ENCODE data around the gene TPRKB. TPM values are rescaled to one million over a fixed set of nuclear protein-coding genes. Genes with fewer than 3 reads are reported as not detected.
A peak's percentile ranks its signal among the peaks of the same experiment; 100 is the strongest.
"Not testable (repeated sequence)": the region's sequence is repeated elsewhere in the genome, so short reads cannot be mapped to it uniquely, and the experiment has no call there.

Gene TPRKB
- 100 to 1,000 TPM in 1 of 4 donors, 10 to 100 TPM in 3; 59.0 to 110 (median 69.4) TPM for polyA plus RNA-seq
- long read RNA-seq, donor 1 = 0 reads
- long read RNA-seq, donor 2, transcript TPRKB-201 (5 exons, 748 nt) = major isoform, 5 of 18 reads
- long read RNA-seq, donor 2, partial matches to known transcripts = 6 of 18 reads
- long read RNA-seq, donor 2, other reads (novel, unspliced or antisense) = 6 of 18 reads
- long read RNA-seq, donor 3, transcript TPRKB-201 (5 exons, 748 nt) = major isoform, 11 of 44 reads
- long read RNA-seq, donor 3, partial matches to known transcripts = 23 of 44 reads
- long read RNA-seq, donor 3, other reads (novel, unspliced or antisense) = 0 of 44 reads
- long read RNA-seq, donor 4, partial matches to known transcripts = 0 of 1 reads
- long read RNA-seq, donor 4, other reads (novel, unspliced or antisense) = 0 of 1 reads
- long read RNA-seq, donor 5, partial matches to known transcripts = 0 of 3 reads
- long read RNA-seq, donor 5, other reads (novel, unspliced or antisense) = 0 of 3 reads
- long read RNA-seq, donor 6, transcript TPRKB-201 (5 exons, 748 nt) = major isoform, 16 of 36 reads
- long read RNA-seq, donor 6, partial matches to known transcripts = 9 of 36 reads
- long read RNA-seq, donor 6, other reads (novel, unspliced or antisense) = 5 of 36 reads
- long read RNA-seq, donor 7 = 0 reads
- long read RNA-seq, donor 8, partial matches to known transcripts = 0 of 3 reads
- long read RNA-seq, donor 8, other reads (novel, unspliced or antisense) = 0 of 3 reads
- long read RNA-seq, donor 9, partial matches to known transcripts = 0 of 3 reads
- long read RNA-seq, donor 9, other reads (novel, unspliced or antisense) = 0 of 3 reads
- long read RNA-seq, donor 10, transcript TPRKB-201 (5 exons, 748 nt) = major isoform, 14 of 47 reads
- long read RNA-seq, donor 10, partial matches to known transcripts = 20 of 47 reads
- long read RNA-seq, donor 10, other reads (novel, unspliced or antisense) = 5 of 47 reads

DNA sequence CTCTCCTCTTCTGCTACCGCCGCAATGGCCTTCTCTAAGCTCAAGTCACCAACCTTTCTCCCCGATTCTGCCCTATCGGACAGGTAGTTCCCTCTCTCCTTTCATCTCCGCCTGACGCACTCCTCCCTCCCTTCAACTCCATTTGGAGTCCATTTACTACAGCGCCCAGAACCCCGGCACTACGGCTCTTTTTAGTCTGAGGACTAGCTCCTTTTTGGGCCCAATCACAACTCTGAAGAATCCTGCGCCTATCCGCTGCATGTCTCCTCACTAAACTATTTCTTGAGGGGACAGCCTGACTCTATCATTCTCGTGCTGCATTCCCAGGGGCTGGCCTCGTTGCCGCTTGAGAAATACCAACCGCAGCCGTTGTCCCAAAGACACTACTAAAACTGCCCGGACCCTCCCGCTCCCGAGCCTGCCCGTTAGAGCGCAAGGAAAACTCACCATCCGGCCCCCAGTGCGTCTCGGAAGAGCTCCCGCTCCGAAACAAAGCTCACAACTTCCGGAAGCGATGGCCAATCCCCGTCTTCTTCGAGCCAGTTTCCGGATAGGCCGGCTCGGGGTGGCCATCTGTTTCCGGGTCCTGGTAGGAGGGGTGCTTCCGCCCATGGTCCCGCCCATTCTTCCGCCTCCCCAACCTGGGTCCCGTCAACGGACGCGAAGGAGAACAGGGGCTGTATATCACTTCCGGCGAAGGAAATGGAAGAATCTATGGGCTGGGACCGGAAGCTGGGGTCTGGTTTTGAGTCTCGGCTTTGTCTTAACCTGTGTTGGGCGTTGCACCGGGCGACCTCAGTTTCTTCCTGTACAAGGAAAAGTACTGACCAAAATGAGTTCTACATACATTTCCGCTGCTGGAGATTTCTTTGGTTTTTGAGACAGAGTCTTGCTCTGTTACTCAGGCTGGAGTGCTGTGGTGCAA is at the start of gene TPRKB:
Gene TPRKB, minus strand, starts transcription at position 491 of the 925 bp plus-strand sequence. CDS start 2,776 bp downstream, outside the sequence.
- WGBS, 3 donors = 1 to 2% (median 1%) methylated on average over 49 of the region's 49 CpGs
- FAIRE-seq (no peak), DNase-seq (peak; percentile 98)
- Histone ChIP-seq H3K27me3 (ENCODE audit: control insufficient read depth in 3 of 3, insufficient read depth in 3 of 3, low read length in 3 of 3) (no peaks in the 10 kb centered on the region), H3K4me1 (ENCODE audit: control insufficient read depth in 3 of 3, insufficient read depth in 2 of 3, low read depth in 1 of 3, low read length in 2 of 3) (peaks cover 0 to 2% (median 0%) of the 10 kb centered on the region in 3 donors), H3K4me3 (ENCODE audit: low read depth in 1 of 3, low read length in 3 of 3) (peak within 1 kb of the TSS; percentile 58 to 81 (median 67)), H3K9me3 (ENCODE audit: control insufficient read depth in 2 of 2, insufficient read depth in 1 of 2, low read depth in 1 of 2, low read length in 1 of 2) (peaks cover 0 to 11% of the 10 kb centered on the region in 2 donors), H3K27ac (ENCODE audit: low read depth in 1 of 3, low read length in 2 of 3) (peak within 1 kb of the TSS; percentile 25 to 85 (median 61)), H3K36me3 (ENCODE audit: control insufficient read depth in 3 of 3, insufficient read depth in 2 of 3, low read depth in 1 of 3, low read length in 3 of 3) (peaks cover 3 to 16% (median 7%) of the 10 kb centered on the region in 3 donors)

DNA sequence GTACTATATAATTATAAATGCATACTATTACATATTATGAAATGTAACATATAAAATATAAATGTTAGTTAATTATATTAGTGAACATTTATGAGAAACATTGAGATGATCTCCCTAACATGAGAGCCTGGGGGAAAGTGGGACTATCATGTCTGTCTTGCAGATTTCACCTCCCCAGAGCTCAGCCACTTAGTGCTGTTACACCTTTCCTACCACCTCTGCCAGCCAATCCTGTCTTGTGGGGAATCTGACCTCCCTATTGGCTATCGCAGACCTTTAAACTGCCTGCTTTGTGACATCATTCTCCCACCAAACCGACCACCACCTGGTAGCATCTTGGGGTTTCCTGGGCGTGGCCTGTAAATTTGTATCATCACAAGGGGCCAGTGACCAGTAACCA is 46.7 kb upstream of the TPRKB start, which contains the start of gene C2orf78:
Gene C2orf78, plus strand, starts transcription at position 301 of the 400 bp plus-strand sequence. CDS start 127 bp downstream, outside the sequence.
- DNase-seq; FAIRE-seq; H3K27ac ChIP-seq (ENCODE audit: low read depth in 1 of 3, low read length in 2 of 3); H3K4me3 ChIP-seq (ENCODE audit: low read depth in 1 of 3, low read length in 3 of 3); H3K9me3 ChIP-seq (ENCODE audit: control insufficient read depth in 2 of 2, insufficient read depth in 1 of 2, low read depth in 1 of 2, low read length in 1 of 2); H3K27me3 ChIP-seq (ENCODE audit: control insufficient read depth in 3 of 3, insufficient read depth in 3 of 3, low read length in 3 of 3); H3K36me3 ChIP-seq (ENCODE audit: control insufficient read depth in 3 of 3, insufficient read depth in 2 of 3, low read depth in 1 of 3, low read length in 3 of 3); H3K4me1 ChIP-seq (ENCODE audit: control insufficient read depth in 3 of 3, insufficient read depth in 2 of 3, low read depth in 1 of 3, low read length in 2 of 3): not testable (repeated sequence)
- WGBS, 3 donors = 56 to 67% methylated on average over 2 to 3 of the region's 3 CpGs; no CpG with 5 or more reads in 1 of the 3 donors

DNA sequence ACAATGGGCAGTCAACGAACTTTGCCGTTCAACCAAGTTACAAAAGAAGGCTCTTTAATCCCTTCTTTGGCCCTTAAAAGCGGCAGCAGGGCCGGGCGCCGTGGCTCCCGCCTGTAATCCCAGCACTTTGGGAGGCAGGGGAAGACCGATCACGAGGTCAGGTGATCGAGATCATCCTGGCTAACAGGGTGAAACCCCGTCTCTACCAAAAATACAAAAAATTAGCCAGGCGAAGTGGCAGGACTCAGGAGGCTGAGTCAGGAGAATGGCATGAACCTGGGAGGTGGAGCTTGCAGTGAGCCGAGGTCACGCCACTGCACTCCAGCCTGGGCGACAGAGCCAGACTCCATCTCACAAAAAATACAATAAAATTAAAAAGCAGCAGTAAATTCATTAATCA is 46.3 kb upstream of the TPRKB start:
- H3K9me3 ChIP-seq (ENCODE audit: control insufficient read depth in 2 of 2, insufficient read depth in 1 of 2, low read depth in 1 of 2, low read length in 1 of 2); DNase-seq; H3K4me3 ChIP-seq (ENCODE audit: low read depth in 1 of 3, low read length in 3 of 3); FAIRE-seq; H3K27me3 ChIP-seq (ENCODE audit: control insufficient read depth in 3 of 3, insufficient read depth in 3 of 3, low read length in 3 of 3); H3K27ac ChIP-seq (ENCODE audit: low read depth in 1 of 3, low read length in 2 of 3); H3K4me1 ChIP-seq (ENCODE audit: control insufficient read depth in 3 of 3, insufficient read depth in 2 of 3, low read depth in 1 of 3, low read length in 2 of 3); H3K36me3 ChIP-seq (ENCODE audit: control insufficient read depth in 3 of 3, insufficient read depth in 2 of 3, low read depth in 1 of 3, low read length in 3 of 3): not testable (repeated sequence)
- 81 to 86% (median 83%) methylated on average over 15 of the region's 15 CpGs for WGBS, 3 donors

DNA sequence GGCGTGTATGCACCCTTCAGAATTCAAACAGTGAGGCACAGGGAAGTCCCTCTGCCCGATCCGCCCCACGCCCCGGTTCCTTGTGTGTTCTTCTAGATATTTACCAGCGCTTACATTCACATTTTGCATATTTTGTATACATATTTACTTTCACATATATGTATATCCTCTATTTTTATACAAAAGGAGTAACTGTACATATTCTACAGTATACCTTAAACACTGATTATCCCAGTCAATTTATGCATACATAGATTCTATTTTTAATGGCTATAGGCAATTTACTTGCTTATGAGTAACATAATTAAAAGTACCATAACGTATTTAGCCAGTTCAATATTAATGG is 43.1 kb upstream of the TPRKB start:
- no peak overlapping the region for H3K27ac ChIP-seq (ENCODE audit: low read depth in 1 of 3, low read length in 2 of 3)
- no peak for FAIRE-seq

DNA sequence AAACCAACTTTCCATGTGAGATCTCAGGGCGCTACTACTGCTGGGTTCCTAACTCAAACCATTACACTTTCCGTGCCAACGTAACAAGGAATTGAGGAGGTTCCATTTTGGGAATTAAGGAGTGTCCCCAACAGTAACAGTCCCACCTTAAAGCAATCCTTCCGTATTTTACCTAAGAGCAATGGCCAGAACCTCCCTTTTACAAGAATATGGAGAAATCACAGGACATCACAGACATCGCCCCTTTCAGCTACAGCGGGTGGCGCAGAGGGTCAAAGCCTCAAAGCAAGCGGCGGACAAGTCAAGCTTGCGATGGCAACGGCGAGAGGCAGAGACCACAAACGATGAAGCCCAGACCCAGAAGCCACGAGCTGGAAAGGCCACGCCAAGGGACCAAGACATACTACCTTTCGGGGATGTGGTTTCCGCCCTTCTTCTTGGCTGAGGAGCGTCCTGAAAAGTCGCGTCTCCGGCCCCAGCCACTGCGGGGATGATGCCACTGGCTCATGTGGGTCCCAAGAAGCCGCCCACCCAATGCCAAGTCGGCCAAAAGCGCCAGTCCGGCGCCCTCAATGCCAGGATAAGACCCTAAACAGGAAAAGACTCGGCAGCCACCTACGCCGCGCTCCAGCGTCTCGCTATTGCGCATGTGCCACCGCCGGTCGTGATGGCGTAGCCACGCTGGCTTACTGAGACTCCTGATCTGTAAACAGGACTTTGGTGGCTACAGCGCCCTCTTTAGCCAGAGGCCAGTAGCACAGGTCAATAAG is 42.5 kb upstream of the TPRKB start, which contains the start of gene DUSP11:
Gene DUSP11, minus strand, starts transcription at position 637 of the 770 bp plus-strand sequence. Its CDS starts 129 bp downstream, at position 508.
- DNase-seq (peak; percentile 97), FAIRE-seq (no peak)
- WGBS, 3 donors = 0% methylated on average over 40 of the region's 40 CpGs

More for the DNA sequence above, 43.1 kb upstream of the TPRKB start:
- Histone ChIP-seq H3K4me3 (ENCODE audit: low read depth in 1 of 3, low read length in 3 of 3) (peak overlapping the region in 1 of 3 donors; percentile 88), H3K36me3 (ENCODE audit: control insufficient read depth in 3 of 3, insufficient read depth in 2 of 3, low read depth in 1 of 3, low read length in 3 of 3) (peaks cover 0 to 10% (median 5%) of the 10 kb centered on the region in 3 donors), H3K27me3 (ENCODE audit: control insufficient read depth in 3 of 3, insufficient read depth in 3 of 3, low read length in 3 of 3) (peaks cover 0 to 3% (median 0%) of the 10 kb centered on the region in 3 donors), H3K9me3 (ENCODE audit: control insufficient read depth in 2 of 2, insufficient read depth in 1 of 2, low read depth in 1 of 2, low read length in 1 of 2) (no peaks in the 10 kb centered on the region), H3K4me1 (ENCODE audit: control insufficient read depth in 3 of 3, insufficient read depth in 2 of 3, low read depth in 1 of 3, low read length in 2 of 3) (peaks cover 0 to 7% (median 4%) of the 10 kb centered on the region in 3 donors)
- WGBS, 3 donors = 1 to 4% (median 4%) methylated on average over 7 of the region's 7 CpGs
- DNase-seq = no peak

DNA sequence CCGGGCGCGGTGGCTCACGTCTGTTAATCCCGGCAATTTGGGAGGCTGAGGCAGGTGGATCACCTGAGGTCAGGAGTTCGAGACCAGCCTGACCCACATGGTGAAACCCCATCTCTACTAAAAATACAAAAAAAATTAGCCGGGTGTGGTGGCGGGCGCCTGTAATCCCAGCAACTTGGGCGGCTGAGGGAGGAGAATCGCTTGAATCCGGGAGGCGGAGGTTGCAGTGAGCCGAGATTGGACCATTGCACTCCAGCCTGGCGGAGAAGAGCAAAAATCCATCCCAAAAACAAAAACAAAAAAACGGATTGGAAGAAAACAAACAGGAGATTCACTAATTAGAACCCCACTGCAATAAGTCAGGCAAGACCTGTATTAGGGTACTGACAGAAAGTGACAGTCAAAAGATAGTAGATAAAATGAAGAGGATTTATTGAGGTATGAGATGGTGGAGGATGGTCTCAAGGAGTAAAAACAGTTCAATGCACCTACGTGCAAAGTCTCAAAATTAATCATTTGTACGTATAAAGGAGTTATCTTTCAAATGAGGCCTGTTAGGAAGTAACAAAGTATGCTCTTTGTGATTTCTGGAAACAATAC is 41.8 kb upstream of the TPRKB start:
- not testable (repeated sequence) for FAIRE-seq; DNase-seq; H3K27me3 ChIP-seq (ENCODE audit: control insufficient read depth in 3 of 3, insufficient read depth in 3 of 3, low read length in 3 of 3); H3K4me1 ChIP-seq (ENCODE audit: control insufficient read depth in 3 of 3, insufficient read depth in 2 of 3, low read depth in 1 of 3, low read length in 2 of 3); H3K9me3 ChIP-seq (ENCODE audit: control insufficient read depth in 2 of 2, insufficient read depth in 1 of 2, low read depth in 1 of 2, low read length in 1 of 2)
- Histone ChIP-seq H3K27ac (ENCODE audit: low read depth in 1 of 3, low read length in 2 of 3) (peak overlapping the region in 2 of 3 donors; percentile 85 to 94), H3K4me3 (ENCODE audit: low read depth in 1 of 3, low read length in 3 of 3) (peak overlapping the region; percentile 74 to 88 (median 85)), H3K36me3 (ENCODE audit: control insufficient read depth in 3 of 3, insufficient read depth in 2 of 3, low read depth in 1 of 3, low read length in 3 of 3) (peaks cover 0 to 11% (median 7%) of the 10 kb centered on the region in 3 donors)
- WGBS, 3 donors = 62 to 72% (median 63%) methylated on average over 18 of the region's 18 CpGs

More for the DNA sequence above, 42.5 kb upstream of the TPRKB start, which contains the start of gene DUSP11:
- Histone ChIP-seq H3K36me3 (ENCODE audit: control insufficient read depth in 3 of 3, insufficient read depth in 2 of 3, low read depth in 1 of 3, low read length in 3 of 3) (peaks cover 0 to 11% (median 7%) of the 10 kb centered on the region in 3 donors), H3K27me3 (ENCODE audit: control insufficient read depth in 3 of 3, insufficient read depth in 3 of 3, low read length in 3 of 3) (peaks cover 0 to 3% (median 0%) of the 10 kb centered on the region in 3 donors), H3K4me3 (ENCODE audit: low read depth in 1 of 3, low read length in 3 of 3) (peak within 1 kb of the TSS; percentile 74 to 88 (median 85)), H3K9me3 (ENCODE audit: control insufficient read depth in 2 of 2, insufficient read depth in 1 of 2, low read depth in 1 of 2, low read length in 1 of 2) (no peaks in the 10 kb centered on the region), H3K4me1 (ENCODE audit: control insufficient read depth in 3 of 3, insufficient read depth in 2 of 3, low read depth in 1 of 3, low read length in 2 of 3) (peaks cover 0 to 7% (median 4%) of the 10 kb centered on the region in 3 donors), H3K27ac (ENCODE audit: low read depth in 1 of 3, low read length in 2 of 3) (peak within 1 kb of the TSS; percentile 82 to 94 (median 85))
